NT2/D1 (cell line): ENCODE data around the gene CASS4.

Experiments
- SUZ12 ChIP-seq: IDR thresholded peaks from 2 replicates; pipeline ENCODE4 v1.6.1; 2011; ENCODE audit not compliant: insufficient read length, insufficient read depth; ENCODE audit errors: extremely low read depth
- YY1 ChIP-seq: IDR thresholded peaks from 2 replicates; pipeline ENCODE4 v1.6.1; 2011; ENCODE audit not compliant: insufficient read length, insufficient read depth

DNA sequence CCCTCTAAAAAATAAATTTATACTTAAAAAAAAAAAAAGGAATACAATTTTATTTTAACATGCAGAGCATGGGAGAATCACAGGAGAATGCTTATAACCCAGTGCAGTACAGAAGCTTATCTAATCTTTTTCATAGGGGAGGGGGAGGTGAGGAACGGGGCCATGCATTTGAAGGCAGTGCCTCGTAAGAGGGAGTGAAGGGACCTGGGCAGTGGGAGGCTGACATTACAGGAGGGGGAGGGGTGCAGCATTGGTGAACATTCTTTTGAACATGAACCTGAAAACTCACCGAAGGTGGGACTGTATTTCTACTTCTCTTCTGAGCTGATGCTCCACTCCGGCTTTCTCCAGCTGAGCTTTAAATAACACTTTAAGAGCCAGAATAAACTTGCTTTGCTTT, 29.4 kb upstream of the CASS4 start:
- TF ChIP-seq SUZ12 (no peak), YY1 (no peak)
